Colonic mucosa (tissue), 4 donors: ENCODE results near the gene PAK5. TPM values are rescaled to one million over a fixed set of nuclear protein-coding genes. Genes with fewer than 3 reads are reported as not detected.

Experiments
- DNase-seq: peaks from one replicate; pipeline ENCODE4 v3.0.0-alpha.2; 2020
- H3K27ac ChIP-seq: fragments of 200-600 bp; one replicate; pipeline ENCODE4 v1.8.0; 2021
- H3K27me3 ChIP-seq: fragments of 200-600 bp; one replicate; pipeline ENCODE4 v1.8.0; 2021
- H3K36me3 ChIP-seq: fragments of 200-600 bp; one replicate; pipeline ENCODE4 v1.8.0; 2021
- H3K4me1 ChIP-seq: fragments of 200-600 bp; one replicate; pipeline ENCODE4 v1.8.0; 2021; ENCODE audit warnings: mild to moderate bottlenecking
- H3K4me3 ChIP-seq: fragments of 200-600 bp; one replicate; pipeline ENCODE4 v1.8.0; 2021
- H3K9ac ChIP-seq, 2 donors: one replicate each; pipeline ENCODE4 v1.7.0; 2013; ENCODE audit warnings: control low read depth in 2 of 2, low read depth in 2 of 2, low read length in 2 of 2
- H3K9me3 ChIP-seq: fragments of 200-600 bp; one replicate; pipeline ENCODE4 v1.8.0; 2021
- CTCF ChIP-seq: fragments of 200-600 bp; IDR thresholded peaks from one replicate; pipeline ENCODE4 v1.8.0; 2022; ENCODE audit warnings: antibody characterized with exemption, mild to moderate bottlenecking
- intact Hi-C: fragments of 100-400 bp; cut with DNase I; formaldehyde crosslinking; loops from one replicate; pipeline ENCODE4 v1.14.1; 2022
- total RNA-seq, 2 donors: library from RNA; stranded (reverse); fragmentation: NEBNext Ultra II Directional in 1 of 2; extraction: Animal tissue kit (Norgen Biotek cat#: 25700) in 1 of 2; gene quantifications; one replicate each; pipeline ENCODE4 v1.2.1, GENCODE V29; 2021
- donor health status: healthy.
- donor health status: DM: no; HTN: no; CAD: no.
- donor health status: DM: no; HTN: no; CAD: no.

PAK5 gene
- total RNA-seq, 2 donors from 2014 or later: 0.07 TPM; not detected in 1

DNA sequence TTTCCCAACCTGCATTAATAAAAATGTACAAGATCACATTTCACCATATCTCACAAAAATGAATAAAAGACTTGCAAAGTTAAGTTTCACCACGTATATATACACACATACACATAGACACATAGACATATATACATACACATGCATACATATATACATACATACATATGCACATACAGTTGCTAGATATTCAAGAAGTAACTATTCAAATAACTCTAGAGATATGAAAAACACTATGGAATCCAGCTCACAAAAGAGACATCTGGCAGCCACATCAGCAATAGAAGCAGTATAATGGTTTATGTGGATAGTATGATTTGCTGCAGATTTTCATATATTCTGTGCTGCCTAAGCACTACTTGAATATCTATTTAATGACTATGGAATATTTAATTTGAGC is 28.1 kb downstream of the PAK5 start:
- no peak for TF ChIP-seq CTCF
- no peak for DNase-seq
- intact Hi-C loops: no loop called here

GRCh38 chr20:9809271-9809670 is 29.6 kb downstream of the PAK5 start:
- H3K4me1 ChIP-seq: no peaks in the 10 kb centered on the region
- no peaks in the 10 kb centered on the region for H3K27me3 ChIP-seq
- no peak overlapping the region for H3K27ac ChIP-seq
- no peak overlapping the region for H3K4me3 ChIP-seq
- H3K9me3 ChIP-seq: no peaks in the 10 kb centered on the region
- H3K9ac ChIP-seq: no peak overlapping the region
- TF ChIP-seq CTCF: no peak
- DNase-seq: no peak
- intact Hi-C loops: no loop called here
- no peaks in the 10 kb centered on the region for H3K36me3 ChIP-seq

More for the DNA sequence above, 28.1 kb downstream of the PAK5 start:
- H3K4me1 ChIP-seq: no peaks in the 10 kb centered on the region
- H3K4me3 ChIP-seq: no peak overlapping the region
- H3K36me3 ChIP-seq: no peaks in the 10 kb centered on the region
- no peak overlapping the region for H3K27ac ChIP-seq
- no peaks in the 10 kb centered on the region for H3K27me3 ChIP-seq
- no peak overlapping the region for H3K9ac ChIP-seq
- H3K9me3 ChIP-seq: no peaks in the 10 kb centered on the region

DNA sequence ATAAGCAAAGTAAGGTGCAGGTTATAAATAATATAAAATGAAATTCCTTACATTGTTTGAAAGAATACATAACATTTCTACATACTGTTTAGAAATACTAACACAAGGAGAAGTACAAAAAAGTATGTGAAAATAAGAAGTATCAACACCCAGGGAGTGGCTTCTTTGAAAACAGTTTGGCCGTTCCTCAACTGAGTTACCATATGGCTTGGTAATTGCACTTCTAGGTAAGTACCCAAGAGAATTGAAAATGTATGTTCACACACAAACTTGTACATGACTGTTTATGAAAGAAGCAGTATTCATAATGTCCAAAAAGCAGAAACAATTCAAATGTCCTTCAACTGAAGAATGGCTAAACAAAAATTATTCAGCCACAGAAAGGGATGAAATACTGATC is 30.7 kb downstream of the PAK5 start:
- Histone ChIP-seq H3K9me3 (no peaks in the 10 kb centered on the region), H3K4me1 (no peaks in the 10 kb centered on the region), H3K27ac (no peak overlapping the region), H3K9ac (no peak overlapping the region), H3K36me3 (no peaks in the 10 kb centered on the region), H3K4me3 (no peak overlapping the region), H3K27me3 (no peaks in the 10 kb centered on the region)
- intact Hi-C loops: no loop called here
- no peak for TF ChIP-seq CTCF
- DNase-seq: no peak

DNA sequence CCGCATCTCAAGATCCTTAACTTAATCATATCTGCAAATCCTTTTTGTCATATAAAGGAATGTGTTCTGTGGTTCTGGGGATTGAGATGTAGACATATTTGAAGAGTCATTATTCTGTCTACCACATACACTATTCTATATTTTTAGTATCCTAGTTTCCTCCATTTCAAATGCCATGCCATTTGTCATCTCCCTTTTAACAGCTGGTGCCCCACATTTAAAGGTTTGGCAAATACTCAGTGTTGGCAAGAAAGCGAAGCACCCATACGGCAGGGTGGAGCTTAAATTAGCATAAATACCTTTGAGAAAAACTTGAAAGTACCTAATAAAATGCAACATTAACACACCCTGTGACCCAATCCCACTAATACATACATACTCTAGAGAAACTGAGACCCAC is 31.7 kb downstream of the PAK5 start:
- no peaks in the 10 kb centered on the region for H3K4me1 ChIP-seq
- DNase-seq: no peak
- no peak overlapping the region for H3K27ac ChIP-seq
- no peaks in the 10 kb centered on the region for H3K36me3 ChIP-seq
- no peaks in the 10 kb centered on the region for H3K9me3 ChIP-seq
- no peak overlapping the region for H3K4me3 ChIP-seq
- no peak for TF ChIP-seq CTCF
- intact Hi-C loops: no loop called here
- no peaks in the 10 kb centered on the region for H3K27me3 ChIP-seq
- H3K9ac ChIP-seq: no peak overlapping the region

DNA sequence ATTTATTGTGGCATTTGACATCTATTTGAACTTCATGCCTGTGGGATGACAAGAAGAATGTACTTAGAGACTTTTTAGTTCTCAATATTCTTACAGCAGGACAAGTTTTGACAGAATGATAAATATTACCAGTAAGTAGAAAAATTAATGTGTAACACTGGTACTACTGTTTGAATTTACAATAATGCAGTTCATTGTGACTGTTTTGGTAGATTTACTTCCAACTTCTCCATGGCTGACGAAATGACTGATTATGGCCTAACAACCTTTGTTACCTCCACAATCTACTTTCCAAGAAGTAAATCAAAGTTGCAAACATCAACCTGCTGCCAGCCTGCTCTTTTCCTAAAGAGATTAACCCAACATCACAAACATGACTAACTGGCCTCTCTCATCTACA is 38.5 kb downstream of the PAK5 start:
- H3K9me3 ChIP-seq: no peaks in the 10 kb centered on the region
- H3K4me3 ChIP-seq: no peak overlapping the region
- H3K27me3 ChIP-seq: no peaks in the 10 kb centered on the region
- no peaks in the 10 kb centered on the region for H3K4me1 ChIP-seq
- no peaks in the 10 kb centered on the region for H3K36me3 ChIP-seq
- no peak for TF ChIP-seq CTCF
- intact Hi-C loops: no loop called here
- DNase-seq: no peak
- H3K27ac ChIP-seq: no peak overlapping the region
- H3K9ac ChIP-seq: no peak overlapping the region

DNA sequence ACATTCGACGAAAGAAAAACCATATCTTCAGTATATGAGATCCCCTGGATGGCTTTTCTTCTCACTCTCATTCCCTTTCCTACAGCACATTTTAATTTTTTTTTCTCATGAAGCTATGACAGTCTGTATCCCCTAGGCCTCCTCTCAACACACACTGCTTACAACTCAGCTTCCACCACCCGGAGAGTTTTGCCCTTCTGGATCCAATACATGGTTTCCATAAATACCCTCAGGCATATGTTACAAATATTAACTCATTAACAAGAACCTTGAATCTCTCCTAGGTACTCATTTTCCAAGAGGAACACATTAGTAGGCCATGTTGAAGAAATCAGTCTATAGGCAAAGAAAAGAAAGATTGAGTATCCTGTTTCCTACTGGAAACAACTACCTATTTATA is 44.0 kb downstream of the PAK5 start:
- Histone ChIP-seq H3K9me3 (no peaks in the 10 kb centered on the region), H3K4me3 (no peak overlapping the region), H3K27me3 (no peaks in the 10 kb centered on the region), H3K9ac (no peak overlapping the region), H3K4me1 (no peaks in the 10 kb centered on the region), H3K36me3 (no peaks in the 10 kb centered on the region), H3K27ac (no peak overlapping the region)
- no peak for TF ChIP-seq CTCF
- no peak for DNase-seq
- intact Hi-C loops: no loop called here
